HepG2 (cell line): ENCODE data around the gene NCMAP. TPM values are rescaled to one million over a fixed set of nuclear protein-coding genes. Genes with fewer than 3 reads are reported as not detected.
A peak's percentile ranks its signal among the peaks of the same experiment; 100 is the strongest.

Experiments used
- BCL6 ChIP-seq: IDR thresholded peaks from 2 replicates; pipeline ENCODE4 v1.6.1; 2016; ENCODE audit warnings: missing genetic modification reagents, missing compliant biosample characterization
- CHD4 ChIP-seq: fragments of 200-600 bp; sonication (generic); IDR thresholded peaks from 2 replicates; pipeline ENCODE4 v1.7.0; 2017; ENCODE audit warnings: mild to moderate bottlenecking, low read length, borderline replicate concordance
- CREM ChIP-seq, 2 experiments: sonication (generic) in 1 of 2; formaldehyde crosslinking in 1 of 2; IDR thresholded peaks; 2 replicates each; pipeline versions ENCODE4 v1.4.0 to v1.6.1; 2016 to 2020; ENCODE audit warnings: antibody characterized with exemption in 1 of 2, mild to moderate bottlenecking in 1 of 2, missing genetic modification reagents in 1 of 2
- ELF1 ChIP-seq: sonication (generic); formaldehyde crosslinking; IDR thresholded peaks from 2 replicates; pipeline ENCODE4 v1.4.0; 2020; ENCODE audit warnings: missing genetic modification reagents
- ETV5 ChIP-seq: IDR thresholded peaks from 2 replicates; pipeline ENCODE4 v1.6.1; 2018; ENCODE audit warnings: missing biosample characterization, missing genetic modification reagents, inconsistent platforms, borderline replicate concordance
- FIP1L1 ChIP-seq: fragments of 200-400 bp; formaldehyde crosslinking; IDR thresholded peaks from 2 replicates; pipeline ENCODE4 v1.6.1; 2018; ENCODE audit warnings: low read depth, mild to moderate bottlenecking, low read length, moderate library complexity, borderline replicate concordance; ENCODE audit not compliant: insufficient read depth
- GABPB1 ChIP-seq: IDR thresholded peaks from 2 replicates; pipeline ENCODE4 v1.6.1; 2016; ENCODE audit warnings: mild to moderate bottlenecking, missing genetic modification reagents, moderate library complexity, missing compliant biosample characterization
- KDM1A ChIP-seq: IDR thresholded peaks from 2 replicates; pipeline ENCODE4 v1.6.1; 2016; ENCODE audit warnings: missing compliant biosample characterization
- KDM6A ChIP-seq: IDR thresholded peaks from 2 replicates; pipeline ENCODE4 v1.6.1; 2016; ENCODE audit warnings: low read depth
- KLF16 ChIP-seq, 2 experiments: sonication (generic) in 1 of 2; formaldehyde crosslinking in 1 of 2; IDR thresholded peaks; 2 replicates each; pipeline versions ENCODE4 v1.6.1 to v1.8.0; 2016 to 2023; ENCODE audit warnings: missing genetic modification reagents in 2 of 2, missing compliant biosample characterization in 1 of 2
- REST ChIP-seq, 2 experiments: IDR thresholded peaks; 2 replicates each; pipeline ENCODE4 v1.6.1; 2011 to 2012; ENCODE audit warnings: low read length in 2 of 2, borderline replicate concordance in 1 of 2, low read depth in 1 of 2, mild to moderate bottlenecking in 1 of 2, moderate library complexity in 1 of 2
- SAP130 ChIP-seq: IDR thresholded peaks from 2 replicates; pipeline ENCODE4 v1.6.1; 2016; ENCODE audit warnings: low read depth
- SOX13 ChIP-seq, 3 experiments: fragments of 450-650 bp in 1 of 3; sonication (generic) in 1 of 3; formaldehyde crosslinking in 1 of 3; IDR thresholded peaks in 2 of 3; conservative IDR thresholded peaks in 1 of 3; 2 replicates each; pipeline versions ENCODE4 v1.5.0 to v1.6.1; 2016 to 2020; ENCODE audit warnings: antibody characterized with exemption in 1 of 3, mild to moderate bottlenecking in 1 of 3, missing compliant biosample characterization in 1 of 3, missing genetic modification reagents in 1 of 3, moderate library complexity in 1 of 3
- THAP11 ChIP-seq: IDR thresholded peaks from 2 replicates; pipeline ENCODE4 v1.6.1; 2016; ENCODE audit warnings: missing biosample characterization, missing genetic modification reagents
- THAP7 ChIP-seq: sonication (generic); formaldehyde crosslinking; IDR thresholded peaks from 2 replicates; pipeline ENCODE4 v1.8.1; 2023; ENCODE audit warnings: mild to moderate bottlenecking, missing genetic modification reagents
- ZKSCAN8 ChIP-seq: IDR thresholded peaks from 2 replicates; pipeline ENCODE4 v1.6.1; 2016; ENCODE audit warnings: borderline replicate concordance, missing genetic modification reagents, missing compliant biosample characterization
- ZNF510 ChIP-seq: sonication (generic); formaldehyde crosslinking; IDR thresholded peaks from 2 replicates; pipeline ENCODE4 v1.4.0; 2020; ENCODE audit warnings: low read depth, mild to moderate bottlenecking, missing genetic modification reagents
- ZNF574 ChIP-seq: sonication (generic); formaldehyde crosslinking; IDR thresholded peaks from 2 replicates; pipeline ENCODE4 v1.4.0; 2020; ENCODE audit warnings: missing genetic modification reagents
- polyA plus RNA-seq, 8 experiments: library from polyadenylated mRNA; depleted of rRNA in 3 of 8; stranded (reverse) in 7 of 8; unstranded in 1 of 8; fragments of >200 nt; fragmentation: Illumina TruSeq in 4 of 8; extraction: Trizol in 4 of 8; gene quantifications; 2 replicates each; pipeline versions ENCODE4 v1.2.1 to v1.2.3, GENCODE V29; 2011 to 2016; ENCODE audit warnings: low read depth in 4 of 8, missing spikeins in 1 of 8, mixed read lengths in 1 of 8; ENCODE audit not compliant: insufficient read depth in 1 of 8
- total RNA-seq, 5 experiments: library from RNA; depleted of rRNA; stranded (reverse); fragments of >200 nt; fragmentation: Illumina TruSeq; extraction: Trizol; gene quantifications; 2 replicates each; pipeline ENCODE4 v1.2.3, GENCODE V29; 2016; ENCODE audit warnings: low read depth in 1 of 5

NCMAP gene
- total and polyA plus RNA-seq, 2 of the 13 experiments (the other 11 are each of a cell fraction or from before 2014, with no cell fraction given): 2.7 to 20.0 TPM

GRCh38 chr1:24558902-24559791 is 3.3 kb downstream of the NCMAP start (continued):
- TF ChIP-seq REST (IDR thresholded peaks at IDR 0.05; ENCODE audit: borderline replicate concordance in 1 of 2, low read depth in 1 of 2, low read length in 2 of 2): peak in 1 of 2 experiments; percentile 52; a peak in 2 of 4 replicates
- peak; percentile 61; the same call in 1 of the 2 replicates for TF ChIP-seq ZKSCAN8 (CRISPR knock-in tag)
- TF ChIP-seq THAP7 (CRISPR knock-in tag): no peak
- peak; percentile 59; the same call in 1 of the 2 replicates for TF ChIP-seq CHD4
- no peak for TF ChIP-seq FIP1L1
- 0 out of 2 replicates have a peak, but pooled peaks have one; percentile 30 for TF ChIP-seq ZNF510 (CRISPR knock-in tag)
- peak; percentile 44; the same call in 1 of the 2 replicates for TF ChIP-seq ZNF574 (CRISPR knock-in tag)
- 0 out of 2 replicates have a peak, but pooled peaks have one; percentile 18 for TF ChIP-seq SOX13 (IDR thresholded peaks at IDR 0.05)
- peak in 1 of 2 experiments; percentile 89; a peak in 2 of 4 replicates for TF ChIP-seq SOX13 (CRISPR knock-in tag; conservative IDR thresholded peaks at IDR 0.05 in 1 of 2, IDR thresholded peaks at IDR 0.05 in 1 of 2)
- peak; percentile 33; the same call in 1 of the 2 replicates for TF ChIP-seq BCL6
- peak; percentile 97 for TF ChIP-seq ETV5 (CRISPR knock-in tag)
- peak; percentile 100 for TF ChIP-seq KDM1A
- TF ChIP-seq KLF16 (CRISPR knock-in tag; IDR thresholded peaks at IDR 0.05): peak in 1 of 2 experiments; percentile 40; a peak in 1 of 4 replicates
- peak; percentile 2; the same call in 1 of the 2 replicates for TF ChIP-seq CREM (IDR thresholded peaks at IDR 0.05)
- TF ChIP-seq CREM (CRISPR knock-in tag; IDR thresholded peaks at IDR 0.05): no peak
- peak; percentile 83 for TF ChIP-seq ELF1
- TF ChIP-seq SAP130: peak; percentile 44; the same call in 1 of the 2 replicates
- TF ChIP-seq THAP11 (CRISPR knock-in tag): peak; percentile 52
- TF ChIP-seq KDM6A (CRISPR knock-in tag): 0 out of 2 replicates have a peak, but pooled peaks have one; percentile 39
- peak; percentile 23; the same call in 1 of the 2 replicates for TF ChIP-seq GABPB1 (CRISPR knock-in tag)
